HFF-Myc (cell line): ENCODE data around the gene METTL9.

ENCODE experiments used
- DNase-seq: peaks from one replicate; pipeline ENCODE4 v3.0.0-alpha.2; 2011; ENCODE audit warnings: low read depth; ENCODE audit errors: extremely low read depth
- H3K4me3 ChIP-seq: replicated peaks from 2 replicates; pipeline ENCODE4 v1.5.1; 2011; ENCODE audit warnings: low read depth, mild to moderate bottlenecking, control low read depth, low read length
- TF ChIP-seq, protein P1 (sequence below): IDR thresholded peaks from 2 replicates; pipeline ENCODE4 v1.5.1; 2012; ENCODE audit warnings: mild to moderate bottlenecking, low read depth, low read length, control low read depth; ENCODE audit errors: missing control alignments

The METTL9 gene

DNA sequence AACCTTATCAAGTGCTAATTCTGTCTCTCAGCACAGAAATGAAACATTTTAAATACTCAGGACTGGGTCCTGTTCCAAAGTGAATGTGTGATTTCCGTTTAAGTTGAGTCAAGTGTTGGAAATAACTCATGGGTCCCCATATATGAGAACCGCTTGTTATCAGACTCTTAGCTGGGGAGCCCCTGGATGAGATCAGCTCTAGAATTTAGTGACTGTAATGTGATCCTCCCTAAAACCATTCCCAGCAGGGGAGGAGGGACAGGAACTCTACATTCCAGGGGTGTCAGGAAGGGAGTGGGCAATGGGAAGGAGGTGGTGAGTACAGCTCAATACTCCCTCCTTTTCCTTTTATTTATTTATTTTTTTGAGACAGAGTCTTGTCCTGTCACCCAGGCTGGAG is 101.9 kb downstream of the METTL9 start:
- DNase-seq = no peak
- TF ChIP-seq, protein P1, sequence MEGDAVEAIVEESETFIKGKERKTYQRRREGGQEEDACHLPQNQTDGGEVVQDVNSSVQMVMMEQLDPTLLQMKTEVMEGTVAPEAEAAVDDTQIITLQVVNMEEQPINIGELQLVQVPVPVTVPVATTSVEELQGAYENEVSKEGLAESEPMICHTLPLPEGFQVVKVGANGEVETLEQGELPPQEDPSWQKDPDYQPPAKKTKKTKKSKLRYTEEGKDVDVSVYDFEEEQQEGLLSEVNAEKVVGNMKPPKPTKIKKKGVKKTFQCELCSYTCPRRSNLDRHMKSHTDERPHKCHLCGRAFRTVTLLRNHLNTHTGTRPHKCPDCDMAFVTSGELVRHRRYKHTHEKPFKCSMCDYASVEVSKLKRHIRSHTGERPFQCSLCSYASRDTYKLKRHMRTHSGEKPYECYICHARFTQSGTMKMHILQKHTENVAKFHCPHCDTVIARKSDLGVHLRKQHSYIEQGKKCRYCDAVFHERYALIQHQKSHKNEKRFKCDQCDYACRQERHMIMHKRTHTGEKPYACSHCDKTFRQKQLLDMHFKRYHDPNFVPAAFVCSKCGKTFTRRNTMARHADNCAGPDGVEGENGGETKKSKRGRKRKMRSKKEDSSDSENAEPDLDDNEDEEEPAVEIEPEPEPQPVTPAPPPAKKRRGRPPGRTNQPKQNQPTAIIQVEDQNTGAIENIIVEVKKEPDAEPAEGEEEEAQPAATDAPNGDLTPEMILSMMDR = no peak
- H3K4me3 ChIP-seq = no peak overlapping the region

DNA sequence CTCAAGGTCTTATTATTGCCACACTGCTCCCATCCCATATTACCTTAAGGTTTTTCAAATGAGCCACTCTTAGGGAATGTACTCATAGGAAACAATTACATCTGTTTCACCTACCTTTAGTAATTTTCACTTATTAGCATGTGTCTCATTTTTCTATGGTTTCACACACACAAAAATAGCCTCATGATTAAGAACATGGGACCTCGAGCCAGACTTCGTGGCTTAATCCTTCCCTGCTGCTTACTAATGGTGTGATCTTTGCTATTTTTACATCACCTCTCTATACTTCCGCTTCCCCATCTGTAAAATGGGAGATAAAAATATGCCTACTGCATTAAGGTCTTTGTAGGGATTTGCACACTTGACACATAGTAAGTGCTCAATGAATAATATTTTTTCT is 102.9 kb downstream of the METTL9 start:
- no peak overlapping the region for H3K4me3 ChIP-seq
- TF ChIP-seq, protein P1 = no peak
- DNase-seq = no peak

DNA sequence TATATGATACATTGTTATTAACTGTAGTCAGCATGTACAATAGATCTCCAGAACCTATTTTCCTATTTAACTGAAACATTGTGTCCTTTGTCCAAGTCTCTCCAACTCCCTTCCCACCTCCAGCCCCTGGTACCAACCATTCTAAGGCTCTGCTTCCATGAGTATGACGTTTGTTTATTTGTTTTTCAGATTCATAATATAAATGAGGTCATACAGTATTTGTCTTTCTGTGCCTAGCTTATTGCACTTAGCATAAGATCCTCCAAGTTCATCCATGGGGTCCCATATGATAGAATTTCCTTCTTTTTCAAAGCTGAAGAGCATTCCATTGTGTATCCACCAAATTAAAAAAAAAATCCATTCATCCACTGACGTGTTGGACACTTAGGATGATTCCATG is 103.8 kb downstream of the METTL9 start:
- no peak for DNase-seq
- no peak overlapping the region for H3K4me3 ChIP-seq
- TF ChIP-seq, protein P1 = no peak

DNA sequence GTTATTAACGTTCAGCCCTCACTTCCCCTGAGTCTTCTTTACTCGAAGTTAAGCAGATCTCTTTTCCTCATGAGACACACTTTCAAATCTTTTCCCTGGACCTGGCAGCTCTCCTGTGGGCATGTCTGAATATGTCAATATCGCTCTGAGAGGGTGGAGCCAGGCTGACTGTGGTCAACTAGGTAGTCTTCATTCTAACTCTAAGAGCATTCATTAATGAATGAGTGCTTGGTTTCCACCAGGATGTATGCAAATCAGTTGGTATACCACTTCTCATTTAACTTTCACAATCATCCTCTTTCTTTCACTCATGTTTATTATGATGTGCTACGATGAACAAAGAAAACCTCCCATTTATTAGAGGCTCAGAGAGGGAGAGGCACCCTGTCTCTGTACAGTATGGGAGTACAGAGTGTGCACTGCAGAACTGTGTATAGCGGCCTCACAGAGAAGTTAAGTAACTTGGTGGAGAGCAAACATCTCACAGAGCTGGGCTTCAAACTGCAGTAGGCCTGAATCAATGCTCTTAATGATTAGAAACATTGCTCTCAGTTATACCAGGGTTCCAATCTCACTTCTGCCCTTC is 104.3 kb downstream of the METTL9 start:
- TF ChIP-seq, protein P1 = no peak
- no peak overlapping the region for H3K4me3 ChIP-seq
- DNase-seq = no peak

DNA sequence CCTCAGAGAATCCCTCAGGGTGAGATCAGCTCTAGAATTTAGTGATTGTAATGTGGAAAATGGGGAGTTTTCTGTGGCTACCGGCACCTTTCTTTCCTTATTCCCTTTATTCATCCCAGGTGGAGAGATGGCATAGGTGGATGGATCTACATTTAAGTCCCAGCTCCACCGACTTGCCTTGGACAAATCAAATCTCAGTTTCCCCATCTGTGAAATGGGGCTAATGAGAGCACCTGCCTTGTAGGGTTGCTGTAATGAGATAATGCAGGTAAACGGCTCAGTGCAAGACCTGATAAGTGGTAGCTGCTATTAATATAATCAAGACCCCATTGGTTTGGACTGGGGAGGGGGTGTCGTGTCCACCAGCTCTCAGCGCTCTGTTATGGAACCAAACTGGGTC is 104.9 kb downstream of the METTL9 start:
- H3K4me3 ChIP-seq = no peak overlapping the region
- DNase-seq = no peak
- TF ChIP-seq, protein P1 = no peak

DNA sequence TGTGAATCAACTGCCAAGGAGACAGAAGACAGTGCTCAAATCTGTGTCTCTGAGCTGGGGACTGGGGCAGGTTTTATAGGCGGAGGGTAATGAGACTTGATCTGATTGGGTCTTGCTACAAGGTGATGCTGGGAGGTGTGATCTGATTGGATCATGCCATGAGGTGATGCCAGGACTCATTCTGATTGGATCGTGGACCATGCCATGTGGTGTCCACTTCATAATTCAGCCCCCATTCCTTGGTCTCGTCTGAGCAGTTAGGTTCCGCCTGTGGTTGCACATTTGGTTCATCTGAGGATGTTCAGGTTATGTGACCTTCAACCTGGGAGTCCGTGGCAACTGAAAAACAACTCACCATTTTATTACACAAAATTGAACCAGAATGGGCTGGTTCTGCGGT is 105.4 kb downstream of the METTL9 start:
- peak; percentile 2 for DNase-seq
- no peak overlapping the region for H3K4me3 ChIP-seq
- TF ChIP-seq, protein P1 = no peak
